Ovary (tissue), 3 donors: ENCODE data around the gene ZNF277.

ENCODE experiments used
- CTCF ChIP-seq, 3 donors: fragments of 450-650 bp in 2 of 3; fragments of 200-600 bp in 1 of 3; IDR thresholded peaks; one replicate each; pipeline versions ENCODE4 v1.5.1 to v1.8.0; 2016 to 2022; ENCODE audit warnings: antibody characterized with exemption in 3 of 3, mild to moderate bottlenecking in 1 of 3
- EP300 ChIP-seq: sonication (generic); formaldehyde crosslinking; IDR thresholded peaks from one replicate; pipeline ENCODE4 v1.6.1; 2017; ENCODE audit warnings: antibody characterized with exemption
- POLR2A ChIP-seq: fragments of 450-650 bp; IDR thresholded peaks from one replicate; pipeline ENCODE4 v1.6.1; 2017; ENCODE audit warnings: antibody characterized with exemption, mild to moderate bottlenecking, moderate library complexity
- donor health status: DM: no; HTN: no; CAD: no.

GRCh38 chr7:112255388-112255720 is 48.9 kb downstream of the ZNF277 start:
- TF ChIP-seq POLR2A: no peak
- TF ChIP-seq CTCF (IDR thresholded peaks at IDR 0.05): no peak
- TF ChIP-seq EP300: no peak
